Urothelium cell line (cell line): ENCODE measurements around the gene TCP11.
A peak's percentile ranks its signal among the peaks of the same experiment; 100 is the strongest.

Experiments used
- DNase-seq: peaks from one replicate; pipeline ENCODE4 v3.0.0; 2011; ENCODE audit warnings: low spot score, mixed read lengths
- FAIRE-seq: peaks from 2 replicates; lab custom pipeline; 2011; peaks lifted over from hg19 to GRCh38; lab: Jason Lieb, UNC

The TCP11 gene

DNA sequence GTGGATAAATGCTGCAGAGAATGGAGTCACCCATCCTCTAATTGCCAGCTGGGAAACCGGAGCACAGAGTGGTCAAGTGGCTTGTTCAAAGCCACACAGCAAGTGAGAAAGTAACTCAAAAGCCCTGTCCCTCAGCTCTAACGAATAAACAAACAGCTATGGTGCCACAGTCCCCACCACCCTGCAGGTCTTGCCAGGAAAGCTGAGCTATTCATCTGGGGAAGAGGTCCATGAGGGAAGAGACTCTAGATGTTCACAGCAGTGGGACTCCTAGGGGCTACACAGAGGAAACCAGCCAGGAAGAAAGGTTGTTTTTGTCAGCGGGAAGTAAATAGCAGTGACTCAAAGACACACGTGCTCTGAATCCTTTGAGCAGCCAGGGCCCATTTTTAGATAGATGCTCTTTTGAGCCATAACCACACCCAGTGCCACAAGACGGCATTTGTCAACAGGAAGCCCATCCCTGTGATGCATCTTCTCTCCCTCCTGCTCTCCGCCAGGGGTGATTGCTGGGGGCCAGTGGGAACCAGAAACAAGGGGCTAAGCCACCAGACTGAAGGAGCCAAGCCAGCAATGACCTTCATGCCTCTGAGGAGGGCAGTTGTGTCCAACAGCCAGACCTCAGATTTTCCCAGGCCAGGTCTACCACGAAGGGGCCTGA is 32.4 kb upstream of the TCP11 start:
- no peak for FAIRE-seq
- DNase-seq, result no peak

DNA sequence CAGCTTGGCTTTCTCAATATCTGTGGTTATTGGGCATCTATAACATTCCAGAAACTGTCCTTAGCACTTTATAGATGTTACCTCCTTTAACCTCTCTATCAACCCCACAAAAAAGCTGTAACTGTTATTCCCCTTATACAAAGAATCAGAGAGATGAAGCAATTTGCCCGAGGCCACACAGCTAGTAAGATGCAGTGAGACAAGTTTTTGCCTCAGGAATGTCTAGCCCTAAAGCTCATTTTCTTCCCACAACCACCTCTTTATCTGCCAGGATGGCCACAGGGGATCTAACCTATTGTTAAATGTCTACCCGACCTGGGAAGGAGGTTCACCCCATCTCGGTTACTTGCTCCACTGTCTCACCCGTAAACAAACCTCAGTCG is 31.9 kb upstream of the TCP11 start:
- no peak for FAIRE-seq
- DNase-seq, result no peak

DNA sequence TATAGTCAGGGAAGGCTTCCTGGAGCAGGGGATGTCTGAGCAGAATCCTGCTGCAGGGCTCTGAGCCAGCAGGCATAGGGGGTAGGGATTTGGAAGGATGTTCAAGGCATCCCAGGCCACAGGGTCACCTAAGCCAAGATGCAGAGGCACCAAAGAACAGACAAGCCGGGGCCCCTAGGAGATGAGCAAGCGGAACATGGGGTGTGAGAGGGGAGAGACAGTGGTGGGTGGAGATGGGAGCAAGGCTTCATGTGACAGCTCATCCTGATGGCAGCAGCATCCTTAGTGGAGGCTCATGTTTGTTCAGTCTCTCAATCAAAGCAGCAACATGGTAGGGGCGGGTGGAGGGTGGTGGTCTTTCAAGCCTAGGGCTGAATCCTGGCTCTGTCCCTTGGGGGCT is 29.8 kb upstream of the TCP11 start:
- no peak for DNase-seq
- FAIRE-seq, result no peak

DNA sequence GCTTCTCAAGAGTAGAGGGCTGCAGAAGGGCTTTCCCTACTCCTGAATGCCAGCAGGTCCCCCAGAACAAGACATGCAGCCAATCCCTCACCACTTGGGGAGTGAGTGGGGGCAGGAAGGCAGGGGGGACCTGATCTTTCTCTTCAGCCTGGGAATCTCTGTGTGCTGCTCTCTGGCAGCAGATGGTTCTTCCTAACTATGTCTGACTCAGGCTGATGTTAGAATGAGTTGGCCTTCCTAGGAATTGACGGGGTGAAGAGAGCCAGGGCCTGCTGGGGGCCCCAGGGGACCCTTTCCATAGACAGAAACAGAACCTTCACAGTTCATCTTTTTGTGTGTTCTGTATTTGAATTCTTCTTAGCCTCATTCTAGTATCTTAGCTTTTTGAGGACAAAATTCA is 29.0 kb upstream of the TCP11 start:
- no peak for FAIRE-seq

DNA sequence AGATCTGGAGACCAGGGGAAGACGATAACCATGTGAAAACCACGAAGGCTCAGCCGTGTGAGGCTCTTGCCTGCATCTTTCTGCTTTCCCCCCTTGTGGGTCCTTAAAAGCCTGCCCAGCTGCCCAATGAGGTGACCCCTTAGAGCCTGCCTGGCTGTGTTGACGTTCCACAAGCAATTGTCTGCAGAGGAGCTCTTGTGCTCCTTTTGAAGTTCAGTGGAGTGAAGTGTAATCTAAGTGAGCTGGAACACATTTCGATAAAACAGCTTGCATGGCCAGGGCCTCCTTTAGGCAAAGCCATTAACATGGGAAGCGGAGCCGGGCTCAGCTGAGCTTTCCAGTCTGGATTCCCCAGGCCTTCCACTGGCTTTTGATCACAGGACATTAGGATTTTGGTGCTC is 27.3 kb upstream of the TCP11 start:
- FAIRE-seq (no peak), DNase-seq (no peak)

More for the DNA sequence above, 29.0 kb upstream of the TCP11 start:
- no peak for DNase-seq

DNA sequence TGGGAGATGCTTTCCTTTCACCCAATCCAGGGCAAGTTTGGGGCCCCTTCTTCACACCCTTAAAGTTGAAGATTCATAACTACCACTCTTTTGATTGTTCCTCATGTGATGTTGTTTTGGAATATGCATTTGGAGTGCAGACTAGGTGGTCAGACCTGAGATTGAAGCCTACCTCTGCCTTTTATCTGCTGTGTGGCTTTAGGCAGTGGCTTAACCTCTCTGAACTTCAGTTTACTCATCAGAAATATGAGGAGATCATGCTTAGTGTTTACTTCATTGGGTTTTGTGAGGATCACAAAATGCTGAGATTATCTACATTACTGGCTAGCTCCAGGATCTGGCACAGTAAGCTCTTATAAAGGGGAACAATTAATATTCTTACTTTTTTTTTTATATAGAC is 26.4 kb upstream of the TCP11 start:
- DNase-seq, result no peak
- no peak for FAIRE-seq

DNA sequence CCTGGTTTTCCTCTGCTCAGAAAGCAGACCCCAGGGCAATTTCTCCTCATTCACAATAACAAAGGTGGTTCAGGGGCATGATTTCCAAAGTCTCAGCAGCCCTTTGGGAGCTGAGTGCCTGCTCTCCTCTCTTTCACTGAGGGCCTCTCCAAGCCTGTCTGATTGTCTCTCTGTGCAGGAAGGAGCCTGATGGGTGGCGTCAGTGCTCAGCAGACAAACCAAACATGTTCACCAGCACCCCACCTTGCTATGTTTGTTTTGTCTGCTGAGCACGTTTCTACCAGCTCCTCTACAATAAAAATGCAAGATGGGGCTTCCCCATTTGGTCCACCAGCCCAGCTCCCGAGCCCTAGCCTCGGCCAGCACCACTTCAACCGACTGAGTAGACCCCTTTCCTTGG is 25.4 kb upstream of the TCP11 start:
- FAIRE-seq (no peak), DNase-seq (no peak)

DNA sequence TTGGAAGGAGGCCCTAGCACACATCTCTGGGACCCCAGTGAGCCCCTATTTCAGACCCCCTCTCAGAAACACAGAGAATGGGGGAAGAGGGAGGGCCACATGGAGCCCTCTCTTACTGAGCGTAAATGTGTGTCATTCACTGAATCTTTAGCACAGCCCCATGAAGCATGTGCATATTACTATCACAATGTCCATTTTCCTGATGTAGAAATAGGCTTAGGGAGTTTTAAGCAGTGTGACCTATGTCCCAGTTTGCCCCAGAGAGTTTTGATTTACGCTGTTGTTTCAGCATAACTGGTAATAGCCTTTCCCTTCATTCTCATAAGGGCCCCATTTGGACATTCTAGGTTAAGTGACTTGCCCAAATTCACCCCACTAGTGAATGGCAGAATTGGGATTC is 25.0 kb upstream of the TCP11 start:
- DNase-seq, result no peak
- no peak for FAIRE-seq

DNA sequence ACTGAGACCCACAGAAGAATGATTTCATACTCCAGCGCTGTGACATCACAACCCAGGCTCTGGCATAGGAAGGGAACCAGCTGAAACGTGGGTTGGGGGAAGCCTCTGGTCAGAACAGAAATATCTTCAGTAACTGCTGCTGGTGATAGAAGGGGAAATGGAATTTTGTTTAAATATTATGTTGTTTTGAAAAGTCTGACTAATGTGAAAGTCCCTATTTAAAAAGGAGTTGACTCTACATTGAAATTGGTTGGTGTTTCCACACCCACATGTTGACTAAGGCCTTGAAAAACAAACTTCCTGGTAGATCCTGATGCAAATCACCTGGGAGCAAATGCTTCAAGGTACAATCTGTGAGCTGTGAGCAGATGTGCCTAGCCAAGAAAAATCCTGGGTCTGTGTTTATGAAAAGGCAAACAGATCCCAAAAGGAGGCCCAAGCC is 24.5 kb upstream of the TCP11 start:
- FAIRE-seq, result no peak
- no peak for DNase-seq

DNA sequence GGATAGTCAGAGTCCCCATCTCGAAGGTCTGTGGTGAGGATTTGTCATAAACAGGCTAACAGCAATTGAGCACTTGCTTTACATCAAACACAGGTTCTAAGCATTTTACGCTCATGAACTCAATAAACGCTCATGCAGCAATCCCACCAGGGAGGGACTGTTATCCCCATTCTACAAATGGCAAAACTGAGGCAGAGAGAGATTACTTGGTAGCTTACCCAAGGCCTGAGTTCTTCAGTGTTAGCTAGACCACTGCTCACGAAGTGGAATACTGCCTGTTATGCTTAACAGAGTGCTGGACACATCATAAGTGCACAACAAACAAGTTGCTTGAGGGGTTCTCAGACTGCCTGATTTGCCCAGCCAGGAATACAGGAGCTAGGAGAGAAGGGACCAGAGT is 23.7 kb upstream of the TCP11 start:
- no peak for FAIRE-seq
- no peak for DNase-seq

DNA sequence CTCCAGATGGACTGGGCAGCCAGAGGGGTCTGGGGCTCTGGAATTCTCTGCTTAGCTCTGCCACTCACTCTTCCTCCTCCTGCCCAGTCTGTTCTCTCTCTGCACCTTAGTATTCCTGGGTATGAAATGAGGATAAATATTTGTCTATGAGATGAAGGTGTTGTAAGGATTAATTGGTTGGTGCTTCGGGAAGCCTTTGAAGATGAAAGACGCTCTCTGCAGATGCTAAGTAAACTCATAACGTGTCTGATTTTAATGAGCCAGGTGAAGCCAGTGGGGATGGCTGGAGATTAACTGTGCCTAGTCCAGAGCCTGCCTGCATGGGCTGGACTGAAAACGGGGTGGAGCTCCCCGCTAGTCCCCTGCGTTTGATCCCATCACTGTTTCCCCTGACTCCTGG is 23.1 kb upstream of the TCP11 start:
- DNase-seq (no peak), FAIRE-seq (no peak)

DNA sequence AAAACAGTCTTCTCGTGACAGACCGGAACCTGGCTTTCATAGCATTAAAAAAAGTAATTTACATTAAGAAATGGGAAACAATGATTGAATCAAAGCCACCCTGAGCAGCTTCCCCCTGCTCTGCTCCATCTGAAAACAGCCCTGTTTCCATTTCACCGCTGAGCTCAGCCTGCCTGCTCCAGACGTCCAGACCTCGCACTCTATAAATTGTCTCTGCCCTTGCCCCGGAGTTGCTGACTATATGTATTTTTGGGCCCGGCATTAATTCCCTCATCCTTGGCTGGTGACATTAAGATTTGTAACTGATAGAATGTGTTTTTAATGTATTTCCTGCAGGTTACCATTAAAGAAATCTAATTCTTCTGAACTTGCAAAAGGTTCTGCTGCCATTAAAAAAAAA is 22.7 kb upstream of the TCP11 start:
- DNase-seq (no peak), FAIRE-seq (no peak)

DNA sequence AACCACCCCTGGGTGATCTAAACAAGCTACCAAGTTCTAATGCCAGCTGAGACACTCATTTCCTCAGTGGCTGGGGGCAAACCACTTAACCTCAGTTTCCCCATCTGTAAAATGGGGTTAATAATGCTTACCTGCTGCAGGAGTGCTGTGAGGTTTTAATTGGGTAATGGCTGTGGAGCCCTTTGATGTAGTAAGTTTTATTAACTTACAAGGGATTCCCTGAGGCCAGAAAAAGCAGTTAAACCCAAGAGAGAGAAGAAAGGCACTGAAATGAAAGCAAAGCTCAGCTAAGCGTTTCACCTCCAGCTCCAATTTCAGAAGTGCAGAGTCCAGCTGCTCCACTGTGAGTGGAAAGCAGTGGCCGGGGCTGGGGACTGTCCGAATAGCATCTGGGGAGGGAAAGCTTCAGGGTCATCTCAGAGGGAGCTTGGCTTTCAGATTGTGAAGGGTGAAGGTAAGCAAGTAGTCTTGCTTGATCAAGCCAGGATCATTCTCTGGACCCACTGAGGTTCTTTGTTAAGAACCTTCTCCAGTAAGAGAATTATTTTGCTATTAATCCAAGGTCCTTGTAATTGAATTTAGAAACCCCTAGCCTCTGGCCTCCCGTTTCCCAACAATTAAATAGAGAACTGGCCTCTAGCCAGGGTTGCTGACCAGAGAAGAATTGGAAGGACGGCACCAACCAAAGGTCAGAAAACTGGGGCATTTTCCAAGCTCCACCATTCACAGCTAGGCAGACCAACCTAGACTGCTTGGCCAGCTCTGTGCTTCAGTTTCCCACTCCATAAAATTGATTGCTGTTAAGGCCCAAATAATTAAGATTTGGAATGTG is 20.9 kb upstream of the TCP11 start:
- FAIRE-seq, result no peak
- DNase-seq, result no peak

DNA sequence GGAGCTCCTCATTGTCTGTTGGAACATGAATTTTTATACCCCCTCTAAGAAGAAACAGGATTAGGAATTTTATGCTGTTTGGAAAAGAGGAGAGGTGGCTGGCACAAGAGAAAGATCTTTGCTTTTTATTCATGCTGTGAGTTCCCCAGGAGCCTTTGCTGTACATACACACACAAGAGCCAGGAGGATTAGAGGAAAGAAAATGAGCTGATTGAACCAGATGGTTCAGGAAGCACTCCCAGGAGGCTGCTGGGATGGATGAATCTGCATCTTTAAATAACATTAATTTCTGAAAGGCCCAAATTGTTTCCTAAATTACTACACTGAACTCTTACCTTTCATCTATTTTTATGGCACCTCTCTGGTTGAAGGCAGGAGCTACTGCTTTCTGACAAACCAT is 20.1 kb upstream of the TCP11 start:
- no peak for DNase-seq
- no peak for FAIRE-seq

DNA sequence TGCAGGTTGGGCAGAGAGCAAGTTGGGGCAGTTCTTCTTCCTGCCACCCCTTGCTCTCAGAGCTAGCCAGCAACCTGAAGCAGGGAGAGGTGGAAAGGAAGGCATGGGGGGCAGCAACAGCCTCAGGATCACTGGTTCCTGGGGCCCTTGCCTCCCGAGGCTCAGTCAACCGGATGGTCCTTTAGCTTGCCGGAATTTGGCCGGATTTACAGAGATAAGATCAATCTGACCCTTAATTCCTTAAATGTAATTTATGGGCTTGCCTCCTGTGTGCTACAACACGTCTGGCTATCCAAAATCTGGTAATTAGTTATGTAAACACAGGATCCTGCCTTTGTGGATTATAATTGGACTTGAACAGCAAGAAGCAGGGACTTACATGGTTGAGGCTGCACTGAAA is 19.5 kb upstream of the TCP11 start:
- FAIRE-seq (no peak), DNase-seq (no peak)

DNA sequence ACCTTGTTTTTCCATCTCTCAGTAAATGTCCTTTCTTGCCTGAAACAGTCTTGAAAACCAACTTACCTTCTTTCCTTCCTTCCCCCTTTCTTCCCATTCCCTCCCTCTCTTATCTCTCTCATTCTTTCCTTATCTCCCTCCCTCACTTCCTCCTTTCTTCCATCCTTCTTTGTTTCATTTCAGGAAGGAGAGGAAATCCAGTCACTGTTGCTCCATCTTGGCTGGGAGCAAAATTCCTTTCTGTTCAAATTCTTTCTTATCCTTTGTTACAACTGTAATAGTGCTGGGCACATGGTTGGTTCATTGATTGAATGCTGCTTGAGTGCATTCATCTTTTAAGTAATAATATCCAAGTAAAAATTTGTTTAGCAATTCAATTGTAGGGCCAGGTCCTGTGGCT is 17.4 kb upstream of the TCP11 start:
- no peak for FAIRE-seq
- no peak for DNase-seq

DNA sequence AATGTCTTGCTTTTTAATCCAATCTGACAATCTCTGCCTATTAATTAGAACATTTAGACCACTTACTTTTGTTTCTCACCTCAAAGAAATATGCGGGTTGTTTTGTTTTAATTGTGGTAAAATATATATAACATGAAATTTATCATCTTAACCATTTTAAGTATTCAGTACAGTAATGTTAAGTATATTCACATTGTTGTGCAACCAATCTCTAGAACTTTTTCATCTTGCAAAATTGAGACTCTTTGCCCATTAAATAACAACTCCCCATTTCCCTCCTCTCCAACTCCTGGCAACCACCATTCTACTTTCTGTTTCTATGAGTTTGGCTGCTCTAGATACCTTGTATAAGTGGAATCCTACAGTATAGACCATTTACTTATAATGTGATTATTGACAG is 13.8 kb upstream of the TCP11 start:
- no peak for FAIRE-seq
- DNase-seq, result no peak

DNA sequence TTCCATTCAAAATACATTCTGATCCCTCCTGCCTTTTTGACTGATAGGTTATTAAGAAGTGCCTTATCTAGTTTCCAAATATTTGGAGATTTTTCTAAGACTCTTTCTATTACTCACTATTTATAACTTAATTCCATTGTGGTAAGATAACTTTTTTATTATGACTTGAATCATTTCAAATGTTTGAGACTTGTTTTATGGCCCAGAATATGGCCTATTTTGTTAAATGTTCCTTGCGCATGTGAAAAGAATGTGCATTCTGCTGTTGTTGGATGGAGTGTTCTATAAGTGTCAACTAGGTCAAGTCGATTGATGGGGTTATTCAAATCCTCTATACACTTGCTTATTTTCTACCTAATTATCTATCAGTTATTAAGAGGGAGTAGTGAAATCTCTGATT is 13.1 kb upstream of the TCP11 start:
- FAIRE-seq (no peak), DNase-seq (no peak)

DNA sequence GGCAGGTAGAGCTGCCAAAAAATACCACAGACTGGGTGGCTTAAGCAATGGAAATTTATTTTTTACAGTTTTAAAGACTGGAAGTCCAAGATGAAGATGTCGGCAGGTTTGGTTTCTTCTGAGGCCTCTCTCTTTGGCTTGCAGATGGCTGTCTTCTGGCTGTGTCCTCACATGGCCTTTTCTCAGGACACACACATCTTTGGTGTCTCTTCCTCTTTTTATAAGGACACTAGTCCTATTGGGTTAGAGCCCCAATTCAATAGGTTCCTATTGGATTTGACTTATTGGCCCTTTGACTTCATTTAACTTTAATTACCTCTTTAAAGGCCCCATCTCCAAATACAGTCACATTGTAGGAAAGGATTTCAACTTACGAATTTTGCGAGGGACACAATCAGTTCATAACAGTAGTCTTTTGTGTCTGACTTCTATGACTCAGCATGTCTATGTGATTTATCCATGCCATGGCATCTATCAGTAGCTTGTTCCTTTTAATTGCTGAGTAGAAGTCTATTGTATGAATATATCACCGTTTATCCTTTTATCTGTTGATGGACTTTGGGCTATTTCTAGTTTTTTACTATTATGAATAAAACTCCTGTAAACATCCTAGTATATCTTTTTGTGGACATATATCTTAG is 11.0 kb upstream of the TCP11 start:
- no peak for FAIRE-seq

DNA sequence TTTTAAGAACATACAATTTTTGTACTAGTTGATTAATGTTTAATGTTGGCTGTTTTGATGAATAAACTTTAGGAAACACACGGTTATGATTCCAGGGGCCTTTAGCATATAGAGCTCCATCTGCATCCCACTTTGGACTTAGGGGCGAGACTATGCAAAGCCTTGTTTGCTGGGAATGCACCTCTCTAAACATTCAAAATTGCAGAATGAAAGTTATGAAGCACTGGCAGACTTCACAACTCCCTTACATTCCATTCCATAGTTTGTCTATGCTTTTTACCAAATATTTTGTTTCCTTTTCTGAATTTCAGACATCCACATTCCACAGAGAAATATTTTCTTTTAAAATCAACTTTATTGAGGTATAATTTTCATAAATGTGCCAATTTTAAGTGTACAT is 10.3 kb upstream of the TCP11 start:
- DNase-seq, result no peak
- no peak for FAIRE-seq

More for the DNA sequence above, 11.0 kb upstream of the TCP11 start:
- peak; percentile 32 for DNase-seq

DNA sequence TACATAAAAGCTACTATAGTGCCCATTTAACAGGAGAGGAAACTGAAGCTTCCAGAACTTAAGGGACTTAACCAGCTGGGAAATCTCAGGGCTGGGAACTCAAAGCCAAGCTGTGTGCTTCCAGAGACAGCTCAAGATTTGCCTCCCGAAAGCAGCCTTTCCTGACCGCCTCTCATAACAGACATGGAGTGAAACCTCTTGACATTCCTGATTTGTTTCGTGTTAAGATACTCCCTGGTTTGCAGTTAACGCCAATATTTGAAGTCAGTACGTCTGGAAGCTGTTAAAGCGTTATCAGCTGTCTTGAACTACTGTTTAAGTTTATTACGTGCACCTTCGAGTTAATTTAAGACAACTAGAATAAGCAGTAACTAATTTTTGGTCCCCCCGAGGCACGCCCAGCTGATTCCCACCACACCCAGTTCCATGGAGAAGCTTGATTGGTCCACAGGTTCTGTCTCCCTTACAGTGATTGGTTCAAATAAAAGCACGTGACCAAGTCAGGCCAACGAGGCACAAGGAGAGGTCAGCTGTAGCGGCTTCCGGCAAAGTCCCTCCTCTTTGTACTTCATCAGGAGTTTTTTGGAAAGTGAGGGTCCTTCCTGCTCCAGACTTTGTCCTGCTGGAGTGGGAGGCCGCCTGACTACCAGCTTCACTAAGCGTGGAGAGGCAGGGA is 8.9 kb upstream of the TCP11 start:
- FAIRE-seq, result no peak
- no peak for DNase-seq
